SK-N-SH (cell line): ENCODE results near the gene CLCN5.

Experiments used
- EZH2phosphoT487 ChIP-seq: fragments of 200-600 bp; sonication (generic); IDR thresholded peaks from 2 replicates; pipeline ENCODE4 v1.6.1; 2017; ENCODE audit warnings: low read depth, mixed run types, mild to moderate bottlenecking, antibody characterized with exemption, moderate library complexity, borderline replicate concordance
- FOXJ3 ChIP-seq: sonication (generic); formaldehyde crosslinking; IDR thresholded peaks from 2 replicates; pipeline ENCODE4 v1.5.1; 2020; ENCODE audit warnings: mild to moderate bottlenecking, missing genetic modification reagents
- POLR2AphosphoS5 ChIP-seq: IDR thresholded peaks from 2 replicates; pipeline ENCODE4 v1.6.1; 2012; ENCODE audit warnings: low read depth, low read length
- REST ChIP-seq: IDR thresholded peaks from 2 replicates; pipeline ENCODE4 v1.6.1; 2012; ENCODE audit warnings: mild to moderate bottlenecking, low read depth, low read length, moderate library complexity
- RFX5 ChIP-seq: IDR thresholded peaks from 2 replicates; pipeline ENCODE4 v1.6.1; 2012; ENCODE audit warnings: mild to moderate bottlenecking, improper control_type of control experiment, low read length
- SMC3 ChIP-seq: IDR thresholded peaks from 2 replicates; pipeline ENCODE4 v1.6.1; 2012; ENCODE audit warnings: low read depth, low read length, improper control_type of control experiment

DNA sequence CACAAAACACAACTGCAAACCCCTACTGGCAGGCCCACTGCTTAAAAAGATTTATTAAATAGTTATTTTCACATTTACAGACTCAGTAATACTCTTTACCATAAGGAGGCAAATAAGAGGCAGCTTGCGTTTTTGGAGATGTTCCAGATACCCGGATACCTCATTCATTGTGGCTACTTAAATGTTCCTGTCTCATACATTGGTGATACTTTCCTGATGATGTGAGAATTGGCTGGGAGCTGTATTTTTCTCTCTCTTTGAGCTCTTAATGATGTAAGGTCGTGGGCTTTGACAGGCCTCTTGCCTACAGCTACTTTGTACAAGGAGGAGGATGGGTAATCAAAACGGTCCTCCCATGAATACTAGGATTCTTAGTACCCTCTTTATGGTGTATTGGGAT is 176.9 kb downstream of the CLCN5 start:
- no peak for TF ChIP-seq REST
- no peak for TF ChIP-seq POLR2AphosphoS5
- no peak for TF ChIP-seq RFX5
- TF ChIP-seq EZH2phosphoT487: no peak
- no peak for TF ChIP-seq FOXJ3 (CRISPR knock-in tag)
- TF ChIP-seq SMC3: no peak
